K562 (cell line): ENCODE results near the gene ATXN10. TPM values are rescaled to one million over a fixed set of nuclear protein-coding genes. Genes with fewer than 3 reads are reported as not detected.

Source experiments
- ATAC-seq: fragments of 200-7000 bp; cut with Tn5 transposase; 3 replicates; pipeline ENCODE4 v1.9.1; 2020; ENCODE audit warnings: moderate library complexity
- BruUV-seq: library from RNA; stranded (reverse); fragments of 400-500 nt; replicated peaks from 2 replicates; lab custom pipeline; 2021; lab: Mats Ljungman, UMichigan
- CTCF ChIA-PET: fragments of 300-600 bp; formaldehyde crosslinking; extraction: SDS; loops from one replicate; lab custom pipeline; 2021; ENCODE audit warnings: low intra/inter-chr PET ratio; lab: Yijun Ruan, JAX
- POLR2A ChIA-PET: fragments of 300-600, 350-650 bp; sonication (Branson Sonifier 250); formaldehyde crosslinking; extraction: SDS; loops from one replicate; lab custom pipeline; 2021; ENCODE audit warnings: antibody characterized with exemption, inconsistent platforms; lab: Yijun Ruan, JAX
- DNase-seq, 4 experiments: peaks; one replicate each; pipeline versions ENCODE4 v3.0.0 to v3.0.0-alpha.2; 2011 to 2018; ENCODE audit warnings: low spot score in 3 of 4, mixed read lengths in 3 of 4; ENCODE audit errors: extremely low read depth in 1 of 4
- FAIRE-seq: peaks from 2 replicates; lab custom pipeline; 2011; peaks lifted over from hg19 to GRCh38; lab: Jason Lieb, UNC
- H2AFZ ChIP-seq: 2 replicates; pipeline ENCODE4 v1.6.0; 2011; ENCODE audit warnings: low read depth, low read length, control low read depth, inconsistent platforms
- H3K27ac ChIP-seq: fragments of 200-600 bp; 3 replicates; pipeline ENCODE4 v1.8.0; 2011; ENCODE audit warnings: low read depth, mild to moderate bottlenecking, control low read depth, inconsistent platforms, low read length, moderate library complexity, mixed read lengths; ENCODE audit errors: extremely low read depth
- H3K27me3 ChIP-seq, 2 experiments: fragments of 300-600 bp in 1 of 2; 2 replicates in 1 of 2; 3 replicates in 1 of 2; pipeline versions ENCODE4 v1.6.0 to v1.8.0; 2011; ENCODE audit warnings: inconsistent platforms in 2 of 2, low read length in 2 of 2, mild to moderate bottlenecking in 1 of 2, mixed read lengths in 1 of 2, moderate library complexity in 1 of 2; ENCODE audit not compliant: control insufficient read depth in 2 of 2, insufficient read depth in 2 of 2
- H3K36me3 ChIP-seq: fragments of 300-600 bp; 3 replicates; pipeline ENCODE4 v1.8.0; 2011; ENCODE audit warnings: mild to moderate bottlenecking, low read length, inconsistent platforms; ENCODE audit not compliant: control insufficient read depth, insufficient read depth
- H3K4me1 ChIP-seq, 2 experiments: fragments of 200-600 bp in 1 of 2; replicated peaks in 1 of 2; 2 replicates in 1 of 2; 3 replicates in 1 of 2; pipeline versions ENCODE4 v1.5.1 to v1.8.0; 2011; ENCODE audit warnings: inconsistent platforms in 2 of 2, low read length in 2 of 2, mild to moderate bottlenecking in 1 of 2, mixed read lengths in 1 of 2, moderate library complexity in 1 of 2; ENCODE audit not compliant: control insufficient read depth in 2 of 2, insufficient read depth in 2 of 2
- H3K4me2 ChIP-seq: 2 replicates; pipeline ENCODE4 v1.6.1; 2011; ENCODE audit warnings: low read length, control low read depth, inconsistent platforms, mixed read lengths; ENCODE audit not compliant: insufficient read depth
- H3K4me3 ChIP-seq: fragments of 200-600 bp; sonication (generic), shearing (Covaris generic); 2 replicates; pipeline ENCODE4 v1.5.1; 2016; ENCODE audit warnings: control low read depth, inconsistent platforms
- H3K79me2 ChIP-seq: fragments of 200-600 bp; 3 replicates; pipeline ENCODE4 v1.8.0; 2011; ENCODE audit warnings: low read length, inconsistent platforms; ENCODE audit not compliant: control insufficient read depth, insufficient read depth
- H3K9ac ChIP-seq, 2 experiments: 2 replicates each; pipeline versions ENCODE4 v1.6.0 to v1.6.1; 2011; ENCODE audit warnings: low read depth in 2 of 2, low read length in 2 of 2, control low read depth in 1 of 2, inconsistent platforms in 1 of 2, mild to moderate bottlenecking in 1 of 2, mixed read lengths in 1 of 2; ENCODE audit not compliant: insufficient read depth in 1 of 2
- H3K9me1 ChIP-seq: one replicate; pipeline ENCODE4 v1.6.0; 2011; ENCODE audit warnings: inconsistent platforms, mild to moderate bottlenecking, low read length, moderate library complexity; ENCODE audit not compliant: control insufficient read depth, insufficient read depth
- H3K9me3 ChIP-seq: replicated peaks from 2 replicates; pipeline ENCODE4 v1.5.1; 2011; ENCODE audit warnings: low read depth, low read length, inconsistent platforms; ENCODE audit not compliant: control insufficient read depth, insufficient read depth
- H4K20me1 ChIP-seq: replicated peaks from 2 replicates; pipeline ENCODE4 v1.6.1; 2011; ENCODE audit warnings: low read length, inconsistent platforms, mixed read lengths; ENCODE audit not compliant: control insufficient read depth, insufficient read depth
- KLF10 ChIP-seq: fragments of 250-450 bp; sonication (Bioruptor Pico); IDR thresholded peaks from 2 replicates; pipeline ENCODE4 v1.6.1; 2021; ENCODE audit warnings: matching md5 sums
- MTF1 ChIP-seq: fragments of 250-450 bp; sonication (Bioruptor Pico); IDR thresholded peaks from 2 replicates; pipeline ENCODE4 v1.9.0; 2021; ENCODE audit warnings: moderate library complexity, mild to moderate bottlenecking, inconsistent platforms, borderline replicate concordance
- NR2C1 ChIP-seq, 2 experiments: fragments of 450-650 bp; IDR thresholded peaks; 2 replicates each; pipeline ENCODE4 v1.6.1; 2017; ENCODE audit warnings: mild to moderate bottlenecking in 2 of 2, antibody characterized with exemption in 1 of 2, inconsistent platforms in 1 of 2, missing compliant biosample characterization in 1 of 2, missing genetic modification characterization in 1 of 2
- NUFIP1 ChIP-seq: fragments of 450-650 bp; IDR thresholded peaks from 2 replicates; pipeline ENCODE4 v1.6.1; 2018; ENCODE audit not compliant: partially characterized antibody
- WGBS: fragments of 100-300 bp; shearing (Covaris generic); methylation state at CpG from one replicate; pipeline ENCODE4 v1.1.6; 2016; ENCODE audit warnings: low coverage, mixed read lengths; ENCODE audit not compliant: insufficient coverage; ENCODE audit errors: missing lambda C conversion rate; 5-methylcytosine and 5-hydroxymethylcytosine counted together
- in situ Hi-C: fragments of 300-500 bp; cut with MboI; formaldehyde crosslinking; loops from 4 replicates; pipeline ENCODE4 v1.15.0; 2018; ENCODE audit warnings: inconsistent platforms, mixed read lengths
- intact Hi-C: fragments of 100-400 bp; cut with micrococcal nuclease; formaldehyde crosslinking; loops from 2 replicates; pipeline ENCODE4 v1.14.2; 2022
- polyA plus RNA-seq, 8 experiments: library from polyadenylated mRNA; depleted of rRNA in 4 of 8; stranded (reverse) in 5 of 8; unstranded in 3 of 8; fragments of >200 nt; fragmentation: Nextera tagmentation in 2 of 8; fragmentation: Illumina TruSeq in 1 of 8; extraction: Ambion mirVana in 2 of 8; extraction: Trizol in 1 of 8; gene quantifications; 2 replicates each; pipeline versions ENCODE4 v1.2.1 to v1.2.3, GENCODE V29; 2011 to 2014; ENCODE audit warnings: inconsistent platforms in 1 of 8, missing spikeins in 1 of 8
- total RNA-seq, 7 experiments: library from RNA; depleted of rRNA in 6 of 7; stranded (reverse); fragments of >200 nt in 6 of 7; fragmentation: Illumina TruSeq in 2 of 7; extraction: Trizol in 2 of 7; gene quantifications; 2 replicates each; pipeline versions ENCODE4 v1.2.1 to v1.2.3, GENCODE V29; 2011 to 2021; ENCODE audit warnings: low replicate concordance in 1 of 7
- TF ChIP-seq, protein P1 (sequence below): fragments of 250-450 bp; sonication (Bioruptor Pico); IDR thresholded peaks from 2 replicates; pipeline ENCODE4 v1.5.0; 2021; ENCODE audit warnings: mild to moderate bottlenecking, borderline replicate concordance
- TF ChIP-seq, protein P2 (sequence below): fragments of 250-450 bp; sonication (Bioruptor Pico); IDR thresholded peaks from 2 replicates; pipeline ENCODE4 v1.4.0; 2020; ENCODE audit warnings: mild to moderate bottlenecking, moderate library complexity, borderline replicate concordance
- TF ChIP-seq, protein P3 (sequence below): fragments of 250-450 bp; sonication (Bioruptor Pico); IDR thresholded peaks from 2 replicates; pipeline ENCODE4 v1.5.0; 2022; ENCODE audit warnings: mild to moderate bottlenecking
- TF ChIP-seq, protein P4 (sequence below): fragments of 450-650 bp; IDR thresholded peaks from 2 replicates; pipeline ENCODE4 v1.6.1; 2016; ENCODE audit warnings: low read depth, mild to moderate bottlenecking, moderate library complexity

The ATXN10 gene
- total and polyA plus RNA-seq, 9 of the 15 experiments (the other 6 are each of a cell fraction or from before 2014, with no cell fraction given): 11.5 to 190 (median 33.6) TPM

DNA sequence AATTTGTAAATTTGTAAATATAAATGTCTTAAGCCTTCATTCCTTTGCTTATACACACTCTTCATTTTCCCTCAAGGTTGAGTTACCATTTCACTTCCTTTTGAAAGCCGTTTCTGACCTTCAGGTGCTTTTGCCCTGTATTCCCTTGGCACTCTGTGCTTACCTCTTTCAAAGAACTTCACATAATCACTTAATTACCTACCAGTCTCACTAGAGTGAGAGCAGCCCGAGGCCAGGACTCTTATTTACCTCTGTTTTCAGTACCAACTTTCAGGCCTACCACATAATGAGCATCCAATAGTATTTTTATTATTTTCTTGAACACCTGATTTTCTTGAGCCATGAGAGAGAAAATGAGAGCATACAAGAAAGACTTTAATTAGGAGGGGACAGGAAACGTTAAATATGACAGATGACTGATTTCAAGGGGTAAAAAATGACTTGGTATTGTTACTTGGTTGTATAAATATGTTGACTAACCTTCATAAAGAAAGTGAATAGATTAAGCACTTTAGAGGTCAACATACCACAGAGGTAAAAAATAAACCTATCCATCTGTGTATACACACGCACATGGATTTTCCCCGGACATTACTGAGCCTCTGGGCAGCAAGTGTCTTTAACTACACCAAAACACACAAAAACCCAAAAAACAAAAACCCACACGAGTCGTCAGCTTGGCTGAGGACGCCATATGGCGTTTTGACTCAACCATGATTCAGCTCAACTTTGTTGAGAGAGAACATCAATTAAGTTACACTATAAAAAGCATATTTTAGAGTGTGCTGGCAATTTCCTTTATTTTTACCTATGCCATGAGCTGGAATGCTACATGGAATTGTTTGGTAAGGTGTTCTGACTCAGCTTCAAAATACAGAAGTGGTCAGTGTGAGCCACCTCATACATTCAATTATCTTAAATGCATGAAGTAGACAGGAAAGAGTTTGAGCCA is 7.6 kb downstream of the ATXN10 start:
- no peak for ATAC-seq
- peaks cover 8% of the 10 kb centered on the region; the same call in 1 of the 2 replicates for H4K20me1 ChIP-seq
- peaks cover 5% of the 10 kb centered on the region; the same call in 2 of the 3 replicates for H3K36me3 ChIP-seq
- in situ Hi-C loops: no loop called here
- no peaks in the 10 kb centered on the region for H3K9me3 ChIP-seq
- no TSS peak for BruUV-seq
- H3K9ac ChIP-seq: no peak overlapping the region
- H3K79me2 ChIP-seq: peaks cover 41% of the 10 kb centered on the region
- H3K9me1 ChIP-seq: no peaks in the 10 kb centered on the region
- intact Hi-C loops: no loop called here
- ChIA-PET CTCF (no interaction called here), POLR2A (interaction anchor here (1.2 kb wide), 1 partner anchor 8 kb away, joined by 3 read pairs; no protein-coding TSS in a partner anchor)
- no peak overlapping the region for H3K27ac ChIP-seq
- H3K4me1 ChIP-seq: peaks cover under 1 to 5% of the 10 kb centered on the region in 2 experiments; a peak in 2 of 5 replicates
- H3K4me3 ChIP-seq: no peak overlapping the region
- H3K27me3 ChIP-seq: no peaks in the 10 kb centered on the region
- no peak overlapping the region for H3K4me2 ChIP-seq
- H2AFZ ChIP-seq: no peak overlapping the region
- DNase-seq: no peak
- FAIRE-seq: no peak
- WGBS: 79% methylated on average over 9 of the region's 9 CpGs
- TF ChIP-seq MTF1 (CRISPR knock-in tag) (no peak), NR2C1 (IDR thresholded peaks at IDR 0.05) (no peak), NR2C1 (tag; IDR thresholded peaks at IDR 0.05) (no peak), KLF10 (CRISPR knock-in tag) (no peak), NUFIP1 (no peak)
- TF ChIP-seq, protein P1, sequence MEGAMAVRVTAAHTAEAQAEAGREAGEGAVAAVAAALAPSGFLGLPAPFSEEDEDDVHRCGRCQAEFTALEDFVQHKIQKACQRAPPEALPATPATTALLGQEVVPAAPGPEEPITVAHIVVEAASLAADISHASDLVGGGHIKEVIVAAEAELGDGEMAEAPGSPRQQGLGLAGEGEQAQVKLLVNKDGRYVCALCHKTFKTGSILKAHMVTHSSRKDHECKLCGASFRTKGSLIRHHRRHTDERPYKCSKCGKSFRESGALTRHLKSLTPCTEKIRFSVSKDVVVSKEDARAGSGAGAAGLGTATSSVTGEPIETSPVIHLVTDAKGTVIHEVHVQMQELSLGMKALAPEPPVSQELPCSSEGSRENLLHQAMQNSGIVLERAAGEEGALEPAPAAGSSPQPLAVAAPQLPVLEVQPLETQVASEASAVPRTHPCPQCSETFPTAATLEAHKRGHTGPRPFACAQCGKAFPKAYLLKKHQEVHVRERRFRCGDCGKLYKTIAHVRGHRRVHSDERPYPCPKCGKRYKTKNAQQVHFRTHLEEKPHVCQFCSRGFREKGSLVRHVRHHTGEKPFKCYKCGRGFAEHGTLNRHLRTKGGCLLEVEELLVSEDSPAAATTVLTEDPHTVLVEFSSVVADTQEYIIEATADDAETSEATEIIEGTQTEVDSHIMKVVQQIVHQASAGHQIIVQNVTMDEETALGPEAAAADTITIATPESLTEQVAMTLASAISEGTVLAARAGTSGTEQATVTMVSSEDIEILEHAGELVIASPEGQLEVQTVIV (CRISPR knock-in tag): no peak
- TF ChIP-seq, protein P2, sequence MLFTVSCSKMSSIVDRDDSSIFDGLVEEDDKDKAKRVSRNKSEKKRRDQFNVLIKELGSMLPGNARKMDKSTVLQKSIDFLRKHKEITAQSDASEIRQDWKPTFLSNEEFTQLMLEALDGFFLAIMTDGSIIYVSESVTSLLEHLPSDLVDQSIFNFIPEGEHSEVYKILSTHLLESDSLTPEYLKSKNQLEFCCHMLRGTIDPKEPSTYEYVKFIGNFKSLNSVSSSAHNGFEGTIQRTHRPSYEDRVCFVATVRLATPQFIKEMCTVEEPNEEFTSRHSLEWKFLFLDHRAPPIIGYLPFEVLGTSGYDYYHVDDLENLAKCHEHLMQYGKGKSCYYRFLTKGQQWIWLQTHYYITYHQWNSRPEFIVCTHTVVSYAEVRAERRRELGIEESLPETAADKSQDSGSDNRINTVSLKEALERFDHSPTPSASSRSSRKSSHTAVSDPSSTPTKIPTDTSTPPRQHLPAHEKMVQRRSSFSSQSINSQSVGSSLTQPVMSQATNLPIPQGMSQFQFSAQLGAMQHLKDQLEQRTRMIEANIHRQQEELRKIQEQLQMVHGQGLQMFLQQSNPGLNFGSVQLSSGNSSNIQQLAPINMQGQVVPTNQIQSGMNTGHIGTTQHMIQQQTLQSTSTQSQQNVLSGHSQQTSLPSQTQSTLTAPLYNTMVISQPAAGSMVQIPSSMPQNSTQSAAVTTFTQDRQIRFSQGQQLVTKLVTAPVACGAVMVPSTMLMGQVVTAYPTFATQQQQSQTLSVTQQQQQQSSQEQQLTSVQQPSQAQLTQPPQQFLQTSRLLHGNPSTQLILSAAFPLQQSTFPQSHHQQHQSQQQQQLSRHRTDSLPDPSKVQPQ (CRISPR knock-in tag): no peak
- TF ChIP-seq, protein P3, sequence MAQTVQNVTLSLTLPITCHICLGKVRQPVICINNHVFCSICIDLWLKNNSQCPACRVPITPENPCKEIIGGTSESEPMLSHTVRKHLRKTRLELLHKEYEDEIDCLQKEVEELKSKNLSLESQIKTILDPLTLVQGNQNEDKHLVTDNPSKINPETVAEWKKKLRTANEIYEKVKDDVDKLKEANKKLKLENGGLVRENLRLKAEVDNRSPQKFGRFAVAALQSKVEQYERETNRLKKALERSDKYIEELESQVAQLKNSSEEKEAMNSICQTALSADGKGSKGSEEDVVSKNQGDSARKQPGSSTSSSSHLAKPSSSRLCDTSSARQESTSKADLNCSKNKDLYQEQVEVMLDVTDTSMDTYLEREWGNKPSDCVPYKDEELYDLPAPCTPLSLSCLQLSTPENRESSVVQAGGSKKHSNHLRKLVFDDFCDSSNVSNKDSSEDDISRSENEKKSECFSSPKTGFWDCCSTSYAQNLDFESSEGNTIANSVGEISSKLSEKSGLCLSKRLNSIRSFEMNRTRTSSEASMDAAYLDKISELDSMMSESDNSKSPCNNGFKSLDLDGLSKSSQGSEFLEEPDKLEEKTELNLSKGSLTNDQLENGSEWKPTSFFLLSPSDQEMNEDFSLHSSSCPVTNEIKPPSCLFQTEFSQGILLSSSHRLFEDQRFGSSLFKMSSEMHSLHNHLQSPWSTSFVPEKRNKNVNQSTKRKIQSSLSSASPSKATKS (CRISPR knock-in tag): no peak
- TF ChIP-seq, protein P4, sequence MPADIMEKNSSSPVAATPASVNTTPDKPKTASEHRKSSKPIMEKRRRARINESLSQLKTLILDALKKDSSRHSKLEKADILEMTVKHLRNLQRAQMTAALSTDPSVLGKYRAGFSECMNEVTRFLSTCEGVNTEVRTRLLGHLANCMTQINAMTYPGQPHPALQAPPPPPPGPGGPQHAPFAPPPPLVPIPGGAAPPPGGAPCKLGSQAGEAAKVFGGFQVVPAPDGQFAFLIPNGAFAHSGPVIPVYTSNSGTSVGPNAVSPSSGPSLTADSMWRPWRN: no peak
